NCI-H460 (cell line): ENCODE data around the gene SPRR1A. TPM values are rescaled to one million over a fixed set of nuclear protein-coding genes. Genes with fewer than 3 reads are reported as not detected.

Experiments
- DNase-seq: peaks from one replicate; pipeline ENCODE4 v3.0.0-alpha.2; 2016; ENCODE audit warnings: low read depth; ENCODE audit errors: extremely low read depth
- small RNA-seq, 2 experiments: library from RNA; depleted of rRNA; stranded (forward); fragments of <200 nt; gene quantifications; one replicate each; pipeline ENCODE3, GENCODE V24; 2014
- total RNA-seq: library from RNA; depleted of rRNA; stranded (reverse); fragments of >200 nt; shearing (Covaris generic); gene quantifications from 2 replicates; pipeline ENCODE4 v1.2.3, GENCODE V29; 2014; rRNA removed

Gene SPRR1A
- total RNA-seq, 1 experiment from 2014 or later: not detected

DNA sequence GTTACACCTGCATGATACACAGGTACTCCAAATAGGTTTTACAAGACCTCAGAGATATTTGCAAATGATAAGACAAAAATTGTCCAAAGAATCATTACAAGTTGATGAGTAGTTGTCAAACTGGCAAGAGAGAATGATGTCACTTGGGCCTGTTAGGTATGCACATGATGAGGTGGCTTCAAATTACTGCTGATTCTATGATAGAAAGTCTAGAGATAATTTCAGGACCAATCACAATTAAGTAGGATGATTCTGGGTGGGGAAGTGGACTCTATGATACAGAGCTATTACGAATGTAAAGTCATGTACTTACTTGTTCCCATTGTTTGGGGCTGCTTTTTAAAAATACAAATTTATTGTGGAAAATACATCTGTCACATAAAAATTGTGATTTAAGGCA lies 41.9 kb downstream of the SPRR1A start:
- no peak for DNase-seq

DNA sequence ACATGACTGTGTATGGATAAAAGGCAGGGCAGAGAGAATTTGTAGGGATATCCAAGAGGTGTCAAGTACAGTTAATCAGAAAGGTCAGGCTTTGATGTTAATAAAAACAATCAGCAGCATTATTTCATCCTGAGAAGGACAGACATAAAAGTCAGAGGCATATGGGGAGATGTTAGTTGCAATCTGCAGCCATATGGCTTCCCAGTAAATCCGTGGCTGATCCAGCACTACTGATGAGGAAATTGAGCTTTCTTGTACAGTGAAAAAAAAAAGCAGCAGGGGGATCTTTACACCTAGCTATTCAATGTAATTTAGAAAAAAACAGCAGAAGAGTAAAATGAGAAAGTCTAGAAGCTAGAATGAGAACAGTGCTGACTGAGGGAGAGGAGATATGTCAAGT lies 44.9 kb downstream of the SPRR1A start:
- no peak for DNase-seq

DNA sequence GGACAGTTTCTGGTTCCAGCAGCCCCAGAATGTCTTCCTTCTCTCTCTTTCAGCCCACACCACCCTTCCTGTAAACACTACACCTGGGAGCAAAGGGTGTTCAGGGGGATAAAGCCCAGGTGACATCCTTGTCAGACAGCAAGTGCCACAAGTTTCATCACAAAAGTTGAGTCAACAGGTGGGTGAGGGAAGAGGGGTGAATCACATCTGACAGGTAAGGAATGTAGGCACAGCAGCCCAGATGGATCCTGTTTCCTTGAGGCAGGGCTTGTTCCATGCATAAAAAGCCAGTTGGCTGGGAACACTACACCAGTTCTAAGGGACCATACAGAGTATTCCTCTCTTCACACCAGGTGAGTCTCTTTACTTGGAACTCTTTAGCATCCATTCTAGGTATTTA lies 47.0 kb downstream of the SPRR1A start, which contains the start of gene SPRR1B:
Gene SPRR1B, plus strand, starts transcription at position 309 of the 400 bp plus-strand sequence. CDS start 1,143 bp downstream, outside the sequence.
- no peak for DNase-seq

DNA sequence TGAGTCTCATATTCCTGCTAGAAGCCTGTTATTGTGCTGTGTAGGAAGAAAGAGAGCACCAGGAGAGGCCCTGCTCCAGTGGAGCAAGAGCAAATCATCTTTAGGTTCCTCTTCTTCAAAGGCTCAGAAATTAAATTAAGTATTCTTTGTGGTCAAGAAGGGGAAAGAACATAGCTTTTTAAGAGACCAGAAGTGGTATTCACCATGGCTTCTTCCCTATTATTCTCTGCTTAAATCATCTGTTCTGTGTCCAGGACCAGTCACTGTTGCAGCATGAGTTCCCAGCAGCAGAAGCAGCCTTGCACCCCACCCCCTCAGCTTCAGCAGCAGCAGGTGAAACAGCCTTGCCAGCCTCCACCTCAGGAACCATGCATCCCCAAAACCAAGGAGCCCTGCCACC lies 48.2 kb downstream of the SPRR1A start:
- DNase-seq: no peak

DNA sequence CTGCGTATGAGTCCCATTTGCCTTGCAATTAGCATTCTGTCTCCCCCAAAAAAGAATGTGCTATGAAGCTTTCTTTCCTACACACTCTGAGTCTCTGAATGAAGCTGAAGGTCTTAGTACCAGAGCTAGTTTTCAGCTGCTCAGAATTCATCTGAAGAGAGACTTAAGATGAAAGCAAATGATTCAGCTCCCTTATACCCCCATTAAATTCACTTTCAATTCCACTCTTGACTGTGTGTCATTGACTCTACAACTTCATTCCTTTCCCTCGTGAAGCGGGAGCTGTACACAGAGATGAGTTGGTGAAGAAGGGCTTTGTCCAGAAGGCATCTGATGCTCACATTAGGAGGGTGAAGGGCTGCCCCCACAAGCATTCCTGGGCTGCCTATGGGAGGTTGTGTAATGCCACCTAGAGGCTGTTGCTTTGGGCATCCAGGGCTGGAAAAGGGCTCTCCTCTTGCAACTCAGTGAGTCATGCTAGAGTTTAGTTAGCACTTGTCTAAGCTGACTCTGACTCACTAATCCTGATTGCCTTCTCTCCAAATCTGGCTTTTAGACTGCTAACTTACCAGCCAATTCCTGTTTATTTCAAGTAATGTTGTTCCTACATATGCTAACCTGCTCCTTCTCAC lies 48.9 kb downstream of the SPRR1A start:
- DNase-seq: peak; percentile 51

DNA sequence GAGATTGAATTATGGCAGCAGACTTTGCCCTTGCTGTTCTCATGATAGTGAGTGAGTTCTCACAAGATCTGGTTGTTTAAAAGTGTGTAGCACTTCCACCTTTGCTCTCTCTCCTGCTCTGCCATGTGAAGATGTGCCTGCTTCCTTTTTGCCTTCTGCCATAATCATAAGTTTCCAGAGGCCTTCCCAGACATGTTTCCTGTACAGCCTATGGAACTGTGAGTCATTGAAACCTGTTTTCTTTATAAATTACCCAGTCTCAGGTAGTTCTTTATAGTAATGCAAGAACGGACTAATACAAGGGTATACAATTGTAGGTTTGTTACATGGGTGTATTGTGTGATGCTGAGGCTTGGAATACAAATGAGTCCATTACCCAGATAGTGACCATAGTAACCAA lies 51.3 kb downstream of the SPRR1A start:
- no peak for DNase-seq

Small RNA genes lying within 50 kb of the gene (small RNA-seq; reads per million reads assigned to genes)
- gene AL356867.1: 0 reads per million in 2 experiments
- gene RF00322: 0 reads per million in 2 experiments
- 0 reads per million in 2 experiments for gene SPRR1A

Other genes with a start within 250 kb of the SPRR1A start
- gene KPRP, start 226.1 kb upstream of the SPRR1A start, total RNA-seq: not detected in 2 replicates
- not detected in 2 replicates for gene LCE1F, start 208.9 kb upstream of the SPRR1A start, total RNA-seq
- gene LCE1E, start 197.8 kb upstream of the SPRR1A start, total RNA-seq: not detected in 2 replicates
- not detected in 2 replicates for gene LCE1D, start 187.4 kb upstream of the SPRR1A start, total RNA-seq
- not detected in 2 replicates for gene LCE1C, start 177.4 kb upstream of the SPRR1A start, total RNA-seq
- not detected in 2 replicates for gene LCE1B, start 172.1 kb upstream of the SPRR1A start, total RNA-seq
- gene LCE1A, start 156.6 kb upstream of the SPRR1A start, total RNA-seq: not detected in 2 replicates
- not detected in 2 replicates for gene LCE6A, start 141.2 kb upstream of the SPRR1A start, total RNA-seq
- gene LCE7A, start 124.1 kb upstream of the SPRR1A start, total RNA-seq: not detected in 2 replicates
- gene SMCP, start 105.8 kb upstream of the SPRR1A start, total RNA-seq: not detected in 2 replicates
- not detected in 2 replicates for gene IVL, start 75.5 kb upstream of the SPRR1A start, total RNA-seq
- not detected in 2 replicates for gene SPRR5, start 36.9 kb upstream of the SPRR1A start, total RNA-seq
- gene SPRR4, start 13.4 kb upstream of the SPRR1A start, total RNA-seq: not detected in 2 replicates
- gene SPRR3, start 17.7 kb downstream of the SPRR1A start, total RNA-seq: not detected in 2 replicates
- not detected in 2 replicates for gene SPRR1B, start 47.1 kb downstream of the SPRR1A start, total RNA-seq
- gene SPRR2D, start 57.0 kb downstream of the SPRR1A start, total RNA-seq: not detected in 2 replicates
- not detected in 2 replicates for gene SPRR2A, start 73.4 kb downstream of the SPRR1A start, total RNA-seq
- gene SPRR2B, start 87.5 kb downstream of the SPRR1A start, total RNA-seq: not detected in 2 replicates
- not detected in 2 replicates for gene SPRR2E, start 110.4 kb downstream of the SPRR1A start, total RNA-seq
- not detected in 2 replicates for gene SPRR2F, start 129.4 kb downstream of the SPRR1A start, total RNA-seq
- gene SPRR2G, start 166.8 kb downstream of the SPRR1A start, total RNA-seq: not detected in 2 replicates
- gene LELP1, start 219.3 kb downstream of the SPRR1A start, total RNA-seq: not detected in 2 replicates
- gene PRR9, start 233.5 kb downstream of the SPRR1A start, total RNA-seq: not detected in 2 replicates